HG02970 (cell line): Measurements from ENCODE around the gene POU3F1.

Experiments used
- ATAC-seq: cut with Tn5 transposase; IDR thresholded peaks from one replicate; pipeline ENCODE4 v1.9.1; 2021; ENCODE audit warnings: mild to moderate bottlenecking, moderate library complexity, moderate number of reproducible peaks; ENCODE audit not compliant: unreplicated experiment, low FRiP score

POU3F1 gene

DNA sequence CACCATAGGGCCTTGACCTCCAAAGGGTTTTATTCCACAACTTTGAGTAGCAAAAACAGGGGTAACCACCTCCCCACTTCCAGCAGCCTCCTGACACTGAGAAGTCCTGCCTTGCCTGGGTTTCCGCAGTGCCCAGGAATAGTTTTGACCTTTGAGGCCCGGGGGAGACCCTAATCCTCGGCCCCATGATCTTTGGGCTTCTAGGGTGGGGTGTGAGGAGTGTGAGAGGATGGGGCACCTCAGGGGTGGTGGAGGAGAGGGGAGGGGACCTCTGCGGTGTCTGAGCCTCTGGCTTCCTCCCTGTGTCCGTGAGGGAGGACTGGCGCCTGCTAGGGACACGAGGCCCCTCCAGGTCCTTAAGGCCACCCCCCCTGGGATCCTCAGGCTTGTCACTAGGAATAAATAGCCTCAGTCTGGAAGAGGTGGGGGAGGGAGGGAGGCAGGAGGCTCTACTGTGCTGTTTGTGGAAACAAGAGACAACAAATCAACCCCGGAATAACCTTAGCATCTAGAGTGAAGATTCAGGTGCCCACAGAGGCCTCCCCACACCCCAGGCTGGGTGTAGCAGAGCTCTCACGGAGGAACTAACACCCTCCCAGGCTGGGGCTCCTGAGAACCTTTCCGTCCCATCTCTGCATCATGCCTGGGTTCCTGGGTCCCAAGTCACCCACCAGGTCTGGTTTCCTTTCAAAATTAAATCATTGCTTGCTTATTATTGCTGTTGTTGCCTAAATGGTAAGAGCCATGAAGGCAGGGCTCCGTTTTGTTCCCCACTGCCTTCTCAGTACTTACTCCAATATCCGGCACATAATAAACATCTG, 40.4 kb downstream of the POU3F1 start:
- ATAC-seq, result no peak

DNA sequence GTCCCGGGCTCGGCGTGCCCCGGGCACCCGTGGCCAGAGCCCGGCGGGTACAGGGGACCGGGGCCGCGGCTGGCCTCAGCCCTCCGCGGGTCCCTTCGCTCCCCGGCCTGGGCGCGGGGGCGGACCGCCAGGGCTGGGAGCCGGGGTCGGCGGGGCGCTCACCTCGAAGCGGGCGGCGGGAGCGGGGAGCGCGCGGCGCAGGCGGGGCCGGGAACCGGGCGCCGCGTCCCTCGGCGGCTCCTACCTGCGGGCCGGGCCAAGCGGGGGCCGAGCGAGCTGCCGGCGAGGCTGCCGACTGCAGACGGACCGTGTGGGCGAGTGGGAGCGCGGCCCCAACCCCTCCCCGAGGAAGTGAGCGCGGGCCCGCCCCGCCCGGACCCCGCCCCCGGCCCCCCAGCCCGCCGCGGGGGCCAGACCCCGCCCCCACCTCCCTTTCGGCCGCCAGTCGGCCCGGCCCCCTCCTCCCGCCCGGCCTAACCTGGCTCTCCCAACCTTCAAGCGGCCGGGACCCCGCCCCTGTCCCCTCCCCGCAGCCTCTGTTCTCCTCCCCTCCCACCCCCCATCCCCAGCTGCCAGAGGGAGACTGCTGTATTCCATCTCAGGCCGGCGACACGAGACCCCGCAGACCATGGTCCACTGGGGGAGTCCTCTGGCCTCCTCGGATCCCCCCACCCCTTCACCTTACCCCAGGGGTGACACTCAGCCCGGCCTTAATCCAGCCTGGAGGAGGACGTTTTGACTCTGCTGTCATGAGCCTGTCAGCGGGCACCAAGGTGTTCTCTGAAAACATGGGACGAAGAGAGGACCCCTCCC, 41.2 kb downstream of the POU3F1 start, which contains the start of gene FHL3:
FHL3 (minus strand) TSS at position 320 of the 813 bp plus-strand sequence. CDS start 6,102 bp downstream, outside the sequence.
- no peak for ATAC-seq

DNA sequence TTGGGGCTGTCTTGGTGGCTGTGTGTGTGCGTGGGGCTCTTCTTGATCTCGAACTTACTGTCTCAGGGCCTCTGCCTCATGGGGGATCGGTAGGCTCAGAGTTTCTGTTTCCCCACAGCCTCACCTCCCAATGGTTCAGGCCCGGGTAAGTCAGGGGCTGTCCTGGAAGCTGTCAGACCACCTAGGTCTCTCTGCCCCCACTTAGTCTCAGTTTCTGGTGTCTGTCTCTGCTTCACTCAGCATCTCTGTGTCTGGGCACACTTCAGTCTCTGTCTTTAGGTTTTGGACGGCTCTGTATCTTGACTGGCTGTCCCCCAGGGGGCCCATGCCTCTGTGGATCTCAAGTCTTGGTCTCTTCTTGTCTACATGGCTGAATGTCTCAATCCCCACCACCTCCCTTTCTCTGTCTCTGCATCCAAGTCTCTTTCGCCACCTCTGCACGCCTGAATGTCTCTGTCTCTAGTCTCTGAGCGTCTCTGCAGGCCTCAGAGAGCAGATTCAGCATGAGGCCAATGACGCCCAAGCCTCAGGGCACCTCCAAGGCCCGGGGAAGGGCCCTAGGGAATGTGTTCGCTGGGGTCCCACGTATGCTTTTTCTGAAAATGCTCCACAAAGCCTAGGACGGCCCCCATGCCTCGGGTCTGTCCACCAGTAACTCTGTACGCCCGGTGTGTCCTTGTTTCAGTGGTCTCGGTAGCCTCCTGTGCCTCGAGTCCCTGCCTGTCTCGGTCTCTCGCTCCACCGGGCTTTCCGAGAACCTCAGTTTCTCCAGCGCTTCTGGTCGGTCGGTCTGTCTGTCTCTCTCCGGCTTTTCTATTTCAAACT, 42.1 kb downstream of the POU3F1 start:
- ATAC-seq, result no peak

DNA sequence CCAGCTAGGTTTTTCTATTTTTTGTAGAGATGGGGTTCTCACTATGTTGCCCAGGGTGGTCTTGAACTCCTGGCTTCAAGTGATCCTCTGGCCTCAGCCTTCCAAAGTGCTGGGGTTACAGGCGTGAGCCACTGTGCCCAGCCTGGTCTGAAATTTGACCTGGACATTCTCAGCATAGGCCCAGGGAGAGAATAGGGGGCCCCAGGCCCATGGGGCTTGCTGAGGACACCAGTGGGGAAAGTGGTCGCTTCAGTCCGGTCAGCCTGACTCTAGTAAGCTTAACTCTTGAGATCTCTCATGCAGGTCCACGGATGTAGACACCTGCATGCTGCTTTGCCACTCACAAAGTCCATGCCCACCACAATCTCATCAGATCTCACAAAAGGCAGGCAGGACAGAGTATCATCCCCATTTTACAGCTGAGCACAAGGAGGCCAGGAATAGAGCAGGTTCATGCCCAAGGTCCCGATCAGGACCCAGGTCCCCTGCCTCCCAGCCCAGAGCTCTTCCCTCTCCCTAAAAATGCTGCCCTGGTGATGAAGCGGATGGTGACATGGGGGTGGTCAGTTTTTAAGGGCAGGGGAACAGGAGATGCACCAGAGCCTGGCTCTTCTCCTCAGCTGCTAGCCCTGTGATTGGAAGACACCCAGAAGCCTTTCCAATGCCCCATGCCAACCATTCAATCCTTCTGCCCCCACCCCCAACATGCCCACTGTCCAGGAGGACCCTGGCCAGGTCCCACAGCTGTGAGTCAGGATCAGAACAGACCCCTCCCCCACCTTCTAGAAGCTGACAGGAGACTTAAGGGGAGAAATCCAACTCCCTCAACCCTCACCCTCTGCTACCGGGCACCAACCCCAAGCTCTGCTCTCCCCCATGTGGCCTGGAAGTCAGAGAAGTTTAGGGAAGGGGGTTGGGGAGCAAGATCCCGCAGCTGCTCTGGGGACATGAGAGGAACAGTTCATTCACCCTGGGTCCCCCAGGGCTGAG, 43.0 kb downstream of the POU3F1 start:
- no peak for ATAC-seq

DNA sequence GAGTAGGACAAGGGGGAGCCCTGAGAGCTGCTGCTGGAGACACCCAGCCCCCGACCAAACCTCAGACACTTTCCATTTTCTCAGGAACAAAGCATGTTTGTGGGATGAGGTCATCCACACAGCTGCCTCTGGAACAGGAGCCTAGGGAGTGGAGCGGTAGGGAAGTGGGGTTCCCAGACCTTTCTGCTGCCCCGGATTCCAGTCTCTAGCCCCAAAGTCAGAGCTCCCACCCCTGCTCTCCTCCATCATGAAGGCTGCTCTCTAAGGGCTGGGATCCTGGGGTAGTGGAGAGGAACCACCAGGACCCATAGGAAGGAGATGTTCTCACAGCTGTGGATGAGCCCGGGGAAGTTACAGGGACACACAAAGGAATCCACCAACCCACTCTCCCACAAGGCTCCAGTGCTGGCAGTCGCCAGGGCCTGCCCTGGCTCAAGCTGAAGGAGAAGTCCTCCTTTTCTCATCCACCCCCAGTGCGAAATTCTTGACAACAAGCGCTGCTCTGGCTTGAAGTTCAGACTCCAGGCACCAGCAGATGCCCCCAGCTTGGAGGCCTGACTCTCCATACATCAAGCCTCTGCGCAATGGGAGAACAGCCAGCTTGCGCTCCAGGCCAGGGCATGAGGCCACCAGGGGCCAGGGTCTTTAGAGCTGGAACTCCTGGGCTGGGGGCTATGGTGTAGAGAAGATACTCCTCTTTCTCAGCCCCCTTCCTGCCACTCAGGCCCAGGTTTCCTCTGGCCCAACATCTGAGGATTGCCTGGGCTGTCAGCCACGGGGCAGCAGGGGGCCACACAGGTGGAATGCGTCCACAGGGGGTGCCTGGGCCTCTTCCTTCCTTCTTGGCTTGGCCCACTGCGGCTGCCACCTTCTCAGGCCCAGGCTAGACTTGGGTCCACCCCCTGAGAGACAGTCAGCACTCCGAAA, 45.8 kb downstream of the POU3F1 start:
- no peak for ATAC-seq

DNA sequence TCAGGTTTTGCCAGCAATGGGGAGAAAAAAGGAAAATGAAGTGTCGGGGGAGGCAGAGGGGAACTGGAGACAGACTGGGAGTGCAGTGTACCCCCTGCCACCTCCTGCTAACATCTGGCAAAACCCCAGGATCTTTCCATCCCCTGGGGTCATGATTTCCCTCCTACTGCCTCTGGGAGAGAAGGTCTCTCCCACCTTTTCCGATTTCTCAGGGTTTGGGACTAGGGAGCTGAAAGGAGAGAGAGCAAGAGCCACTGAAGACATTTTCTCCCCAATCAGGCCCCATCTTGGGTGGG, 46.4 kb downstream of the POU3F1 start:
- ATAC-seq, result no peak

DNA sequence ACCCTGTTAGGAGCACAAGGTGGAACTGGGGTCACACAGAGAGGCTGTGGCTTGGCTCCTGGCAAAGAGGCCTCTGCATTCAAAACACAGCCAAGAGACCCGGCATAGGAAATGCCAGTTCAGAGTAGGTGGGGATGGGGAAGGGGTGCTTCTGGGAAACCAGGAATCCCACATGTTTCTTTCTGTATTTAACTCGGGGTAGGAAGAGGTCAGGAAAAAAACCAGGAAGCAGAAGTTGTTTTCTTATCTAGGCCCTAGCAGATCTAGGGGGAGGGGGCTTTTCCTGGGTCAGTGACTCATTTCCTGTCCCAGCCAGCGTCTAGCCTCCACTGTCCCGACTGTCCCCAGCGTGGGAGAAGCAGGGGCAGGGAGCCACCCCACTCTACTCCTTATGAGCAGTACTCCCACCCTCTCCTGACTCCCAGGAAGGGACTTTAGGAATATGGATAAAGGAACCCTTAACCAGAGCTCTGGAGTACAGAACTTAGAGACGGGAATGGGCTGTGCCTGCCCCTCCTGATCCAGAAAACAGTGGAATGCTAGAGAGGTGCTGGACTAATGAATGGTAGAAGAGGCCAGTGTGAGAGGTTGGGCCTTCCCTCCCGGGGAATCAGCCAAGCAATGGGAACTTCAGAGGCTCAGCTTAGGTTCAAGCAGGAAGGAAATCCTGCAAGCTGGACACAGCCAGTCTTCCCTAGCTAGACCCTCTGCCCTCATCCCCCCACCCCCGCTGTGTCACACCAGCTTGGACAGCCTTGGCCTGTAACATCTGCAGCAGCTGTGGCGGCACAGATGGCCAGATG, 47.0 kb downstream of the POU3F1 start:
- no peak for ATAC-seq

DNA sequence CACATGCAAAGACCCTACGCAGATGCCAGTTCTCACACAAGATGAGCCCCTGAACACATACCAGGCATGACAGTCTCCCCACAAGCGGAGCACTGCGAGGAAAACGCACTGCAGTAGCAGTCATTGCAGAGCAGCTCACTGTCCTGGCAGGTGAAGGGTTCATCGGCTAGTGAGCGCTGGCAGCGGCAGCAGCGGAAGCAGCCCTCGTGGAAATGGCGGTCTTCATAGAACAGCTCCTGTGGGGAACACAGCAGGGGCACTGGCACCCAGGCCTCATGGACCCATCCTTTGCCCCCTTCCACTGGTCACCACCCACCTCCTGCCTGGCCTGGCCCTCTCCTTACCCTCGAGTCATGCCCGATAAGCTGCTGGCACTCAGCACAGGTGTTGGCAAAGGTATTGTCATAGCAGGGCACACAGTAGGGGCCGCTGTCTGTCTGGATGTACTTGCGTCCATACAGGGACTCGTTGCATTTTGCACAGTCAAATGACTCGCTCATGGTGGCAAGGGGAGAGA, 47.6 kb downstream of the POU3F1 start:
- ATAC-seq, result no peak

DNA sequence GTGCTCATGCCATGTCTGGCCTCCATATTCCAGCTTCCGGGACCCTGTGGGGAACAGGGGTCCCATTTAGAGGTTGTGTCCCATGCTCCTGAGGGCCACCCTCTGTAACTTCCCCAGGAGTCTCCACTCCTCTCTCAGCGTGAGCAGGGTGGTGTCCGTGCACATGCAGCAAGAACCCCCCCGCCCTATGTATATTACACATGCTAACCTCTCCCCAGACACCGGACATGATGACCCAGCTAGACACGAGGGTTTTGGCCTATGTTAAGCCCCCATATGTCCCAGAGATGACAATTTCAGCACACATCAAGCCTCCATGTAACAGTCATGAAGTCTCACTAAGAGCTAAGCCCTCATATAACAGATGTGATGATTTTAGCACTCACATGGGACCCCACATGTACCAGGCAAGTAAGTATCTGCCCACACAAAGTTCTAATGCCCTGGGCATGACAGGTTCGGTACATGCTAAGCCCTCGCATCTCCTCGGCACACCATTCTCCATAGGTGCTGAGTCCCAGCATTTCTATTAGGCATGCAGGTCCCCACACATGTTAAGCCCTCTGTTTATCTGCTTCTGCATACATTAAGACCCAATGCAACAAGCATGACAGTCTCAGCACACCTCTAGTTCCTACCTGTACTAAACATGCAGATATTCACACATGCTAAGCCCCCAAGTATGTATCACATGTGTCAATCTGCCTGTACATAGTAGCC, 48.3 kb downstream of the POU3F1 start:
- ATAC-seq, result no peak

DNA sequence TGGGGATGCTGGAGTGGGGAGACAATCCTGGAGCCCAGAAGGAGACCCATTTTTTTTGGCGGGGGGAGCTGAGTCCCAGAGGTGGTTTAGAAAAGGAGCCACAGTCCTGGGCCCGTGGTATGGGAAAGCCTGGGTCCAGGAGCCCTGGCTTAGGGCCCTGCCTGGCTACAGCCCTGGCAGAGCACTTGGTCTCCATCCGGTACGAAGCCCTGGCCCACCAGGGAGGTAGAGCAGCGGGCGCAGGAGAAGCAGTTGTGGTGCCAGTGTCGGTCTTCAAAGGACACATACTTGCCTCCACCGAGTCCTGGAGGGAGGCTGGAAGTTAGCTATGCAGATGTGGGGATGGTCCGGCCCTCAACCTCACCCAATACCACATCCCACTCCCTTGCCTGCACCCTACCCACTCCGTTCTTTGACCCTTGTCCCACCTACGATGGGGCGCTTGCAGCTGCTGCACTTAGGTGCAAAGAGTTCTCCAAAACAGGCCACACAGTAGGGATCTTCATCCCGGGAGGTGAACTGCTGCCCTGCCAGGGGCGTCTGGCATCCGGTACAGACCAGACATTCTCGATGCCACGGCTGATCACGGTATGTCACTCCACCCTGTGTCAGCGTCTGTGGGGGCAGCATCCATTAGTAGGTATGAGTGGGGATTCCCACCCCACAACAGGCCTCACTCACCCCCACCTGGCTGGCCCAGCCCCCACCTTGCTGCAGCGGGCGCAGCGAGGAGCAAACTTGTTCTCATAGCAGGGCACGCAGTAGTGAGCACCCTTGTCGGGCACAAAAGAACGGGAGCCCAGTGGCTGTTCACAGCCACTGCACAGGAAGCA, 49.1 kb downstream of the POU3F1 start:
- ATAC-seq, result no peak

DNA sequence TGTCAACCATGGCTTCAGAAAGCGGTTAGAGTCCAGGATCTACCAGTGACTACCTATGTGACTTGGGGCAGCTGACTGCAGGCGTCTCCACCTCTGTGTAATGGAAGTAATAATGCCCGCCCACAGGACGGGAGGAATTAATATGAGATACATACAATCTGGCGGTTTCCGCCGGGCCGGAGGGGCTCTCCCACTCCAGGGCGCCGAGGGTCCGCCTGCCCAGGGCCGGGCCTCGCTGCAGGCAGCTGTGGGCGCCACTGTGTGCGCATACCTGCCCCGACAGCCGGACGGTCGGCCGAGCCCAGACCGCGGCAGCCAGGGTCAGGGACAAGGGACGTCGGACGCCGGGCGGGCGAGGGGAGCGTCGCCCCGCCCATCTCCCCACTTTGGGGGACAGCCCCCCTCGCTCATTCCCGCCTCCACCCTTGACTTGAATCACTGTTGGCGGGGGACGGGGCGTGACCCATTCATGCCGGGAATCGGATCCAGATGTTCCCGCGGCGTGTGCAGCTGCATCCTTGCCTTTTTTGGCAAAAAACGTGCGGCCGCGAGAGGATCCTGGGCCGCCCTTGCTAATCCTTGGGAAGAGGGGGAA, 50.7 kb downstream of the POU3F1 start:
- no peak for ATAC-seq

DNA sequence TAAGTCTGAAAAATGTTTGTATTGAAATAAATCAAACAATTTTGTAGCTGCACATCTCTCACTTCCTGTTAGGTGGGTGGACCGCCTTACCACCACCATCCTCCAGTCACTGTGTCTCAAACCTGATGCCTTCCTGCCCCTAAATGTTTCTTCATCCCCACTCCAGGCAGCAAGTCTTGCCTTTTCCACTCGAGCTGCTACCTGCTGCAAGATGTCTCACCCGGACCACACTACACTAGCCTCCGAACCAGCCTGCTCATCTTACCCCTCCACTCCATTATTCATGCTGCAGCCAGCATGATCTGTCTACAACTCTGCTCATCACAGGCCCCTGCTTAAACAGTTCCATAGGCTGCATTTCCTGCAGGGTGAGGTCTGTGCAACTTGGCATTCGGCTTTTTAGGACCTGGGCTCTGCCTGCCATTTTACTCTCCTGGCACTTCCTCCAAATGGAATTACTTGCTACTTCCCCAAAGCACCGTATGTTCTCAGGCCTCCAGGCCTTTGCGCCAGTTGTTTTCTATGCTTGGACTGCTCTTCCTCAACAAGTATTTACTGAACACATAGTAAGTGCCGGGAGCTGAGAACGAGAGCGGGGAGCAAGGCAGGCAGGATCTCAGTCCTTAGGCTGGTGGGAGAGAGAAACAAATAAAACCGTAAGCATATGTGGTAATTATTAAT, 51.6 kb downstream of the POU3F1 start:
- no peak for ATAC-seq
